Heart left ventricle (tissue), 13 donors: Measurements from ENCODE around the gene ASMTL.

Experiments used
- CTCF ChIP-seq, 12 donors: fragments of 200-600 bp; sonication (generic) in 4 of 12; IDR thresholded peaks; one replicate each; pipeline versions ENCODE4 v1.5.0 to v1.8.0; 2018 to 2022; ENCODE audit warnings: antibody characterized with exemption in 12 of 12, mild to moderate bottlenecking in 5 of 12
- POLR2A ChIP-seq, 2 donors: fragments of 450-650 bp; IDR thresholded peaks; one replicate each; pipeline ENCODE4 v1.6.1; 2017; ENCODE audit warnings: antibody characterized with exemption in 2 of 2, mild to moderate bottlenecking in 2 of 2, moderate library complexity in 2 of 2
- donor health status: ischemic (EF 13 %, LVEDD 7.1; RV severe dilation, severe dysfunction).
- donor health status: DM: no; HTN: yes; CAD: no.
- donor health status: DM: no; HTN: no; CAD: no.
- donor health status: ischemic (EF 25% LVEDD 6.9; RV normal size, moderate dysfunction).
- donor health status: ischemic (EF 25% LVEDD 5.7; RV mildly dilated, moderate dysfunction).
- donor health status: ischemic (EF 35%, LVEDD 5.7; RV mildly dilated, moderate dysfunction).
- donor health status: nonischemic (EF 11% LVEDD 7.7; RV severe dilation, severe dysfunction).
- donor health status: DM: yes; HTN: yes; CAD: no.
- donor health status: PGD.
- donor health status: ischemic (EF 29% LVEDD 5.4; RV normal size, mild dysfunction).
- donor health status: nonischemic (EF 23%, LVEDD 6.1; RV moderate dilation, normal function).

DNA sequence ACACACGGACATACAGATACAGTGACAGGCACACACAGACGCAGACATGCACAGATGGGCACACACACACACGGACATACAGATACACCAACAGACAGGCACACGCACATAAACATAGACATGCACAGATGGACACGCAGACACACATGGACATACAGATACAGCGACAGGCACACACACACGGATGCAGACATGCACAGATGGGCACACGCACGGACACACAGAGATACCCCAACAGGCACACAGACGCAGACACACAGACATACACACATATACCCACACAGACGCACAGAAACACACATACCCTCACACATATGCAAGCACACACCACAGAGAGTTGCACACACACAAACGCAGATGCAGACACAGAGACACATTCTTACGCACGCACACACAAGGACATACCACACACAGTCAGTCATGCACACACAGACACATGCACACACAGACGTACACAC lies 36.4 kb downstream of the ASMTL start:
- no peak for TF ChIP-seq CTCF (IDR thresholded peaks at IDR 0.05)
- TF ChIP-seq POLR2A (IDR thresholded peaks at IDR 0.05): no peak
